ENCODE results near the gene B3GALT4. TPM values are rescaled to one million over a fixed set of nuclear protein-coding genes. Genes with fewer than 3 reads are reported as not detected.
A peak's percentile ranks its signal among the peaks of the same experiment; 100 is the strongest.

Gene B3GALT4
- total RNA-seq, 2 experiments from 2014 or later = 14.0 to 20.5 TPM

DNA sequence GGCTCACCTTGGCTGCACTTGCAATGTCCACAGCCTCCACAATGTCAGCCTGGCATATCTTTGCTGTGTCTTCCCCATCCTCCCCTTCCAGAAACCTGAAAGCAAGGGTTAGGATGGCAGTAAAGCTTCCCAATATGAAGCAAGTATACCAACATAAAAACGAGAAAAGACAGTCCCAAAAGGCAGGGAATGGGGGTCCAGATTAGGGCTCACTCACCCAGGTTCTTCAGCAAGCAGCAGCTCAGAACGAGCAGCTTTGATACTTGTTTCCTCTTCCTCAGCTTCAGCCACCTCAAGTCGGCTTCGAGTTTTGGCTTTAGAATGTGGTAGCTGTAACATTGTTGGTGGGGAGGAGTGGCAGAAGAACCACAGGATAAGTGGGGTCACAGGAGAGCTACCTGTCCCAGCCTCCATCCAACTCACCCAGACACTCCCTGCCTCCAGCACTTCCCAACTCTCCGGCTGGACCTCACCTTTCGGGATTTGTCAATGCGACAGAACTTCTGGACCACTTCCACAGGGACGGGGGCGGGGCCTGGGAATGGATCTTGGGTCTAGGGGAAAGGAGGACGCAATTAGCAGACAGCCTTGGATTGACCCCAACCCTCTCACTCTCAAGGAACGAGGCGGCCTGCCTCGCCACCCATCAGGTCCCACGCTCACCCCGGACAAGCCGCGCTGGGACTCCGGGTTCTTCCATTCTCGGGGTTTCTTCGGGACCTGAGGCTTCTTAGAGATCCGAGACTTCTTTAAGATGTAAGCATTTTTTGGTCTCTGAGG, 11.4 kb downstream of the B3GALT4 start:
- H3K36me3 Mint-ChIP-seq = peaks cover 28% of the 10 kb centered on the region
- no peak for ATAC-seq
- H3K4me3 Mint-ChIP-seq = peak overlapping the region; percentile 89
- no peak for DNase-seq
- CTCF ChIA-PET = interaction anchor here (0.8 to 6.3 kb wide), 18 partner anchors 10 to 166 kb away, joined by 3 to 58 read pairs (median 4); partner anchors contain the start of genes B3GALT4, RGL2, RPS18 and TAPBP
- peak overlapping the region; percentile 89 for H3K27ac Mint-ChIP-seq
- H3K4me1 Mint-ChIP-seq = peaks cover 42% of the 10 kb centered on the region
- H3K9me3 Mint-ChIP-seq (ENCODE audit: low read depth) = no peaks in the 10 kb centered on the region
- no peaks in the 10 kb centered on the region for H3K27me3 Mint-ChIP-seq

DNA sequence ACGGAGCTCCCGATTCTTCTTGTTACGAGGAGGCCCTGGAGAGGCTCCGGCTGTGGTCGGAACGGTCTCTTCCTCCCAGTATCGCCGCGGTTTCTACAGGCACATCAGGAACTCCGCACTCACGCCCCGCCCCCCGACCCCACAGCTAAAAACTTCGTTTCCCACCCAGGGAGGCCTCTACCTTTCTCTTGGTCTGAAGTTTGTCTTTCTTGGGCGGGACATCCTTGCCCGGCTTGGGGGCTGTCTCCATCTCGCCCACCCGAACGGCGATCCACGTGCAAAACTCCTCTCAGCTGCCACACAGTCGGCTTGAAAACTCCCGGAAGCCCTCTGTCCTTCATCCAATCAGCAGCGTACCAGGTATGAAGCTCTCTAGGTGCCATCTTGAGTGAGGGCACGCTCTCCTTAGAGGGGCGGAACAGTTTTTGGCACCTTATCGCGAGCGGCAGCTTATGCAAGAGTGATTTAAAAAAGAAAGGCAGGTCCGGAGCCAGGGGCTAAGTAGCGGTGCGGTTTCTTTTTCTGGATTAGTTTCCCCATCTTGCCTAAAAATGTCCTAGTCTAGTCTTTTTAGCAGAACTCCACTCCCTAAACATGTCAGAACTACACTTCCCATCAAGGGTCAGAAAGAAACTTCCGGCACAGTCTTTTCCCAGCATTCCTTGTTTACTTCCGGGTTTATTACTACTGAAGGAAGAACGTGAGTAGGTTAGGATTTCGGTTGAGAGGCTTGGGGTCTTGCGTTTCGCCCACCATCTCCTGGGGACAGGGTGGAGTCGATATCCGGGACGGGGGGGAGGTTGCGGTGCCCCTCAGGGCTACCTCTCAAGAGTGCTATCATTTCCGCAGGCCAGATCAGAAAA, 12.2 kb downstream of the B3GALT4 start, which contains the start of the genes PFDN6 and WDR46:
Gene PFDN6, plus strand, starts transcription at position 681 of the 863 bp plus-strand sequence. CDS start 256 bp downstream, outside the sequence.
Gene WDR46, minus strand, starts transcription at position 319 of the 863 bp plus-strand sequence. Its CDS starts 69 bp downstream, at position 250.
- Mint-ChIP-seq H3K4me3 (peak within 1 kb of the TSS; percentile 89), H3K27me3 (no peaks in the 10 kb centered on the region), H3K9me3 (ENCODE audit: low read depth) (no peaks in the 10 kb centered on the region), H3K36me3 (peaks cover 27% of the 10 kb centered on the region), H3K27ac (peak within 1 kb of the TSS; percentile 89), H3K4me1 (peaks cover 42% of the 10 kb centered on the region)
- CTCF ChIA-PET = interaction anchor here (0.8 to 6.3 kb wide), 19 partner anchors 8 to 444 kb away, joined by 3 to 58 read pairs (median 4); partner anchors contain the start of genes B3GALT4, RGL2, RPS18 and TAPBP
- ATAC-seq = peak; percentile 98
- peak; percentile 93 for DNase-seq

DNA sequence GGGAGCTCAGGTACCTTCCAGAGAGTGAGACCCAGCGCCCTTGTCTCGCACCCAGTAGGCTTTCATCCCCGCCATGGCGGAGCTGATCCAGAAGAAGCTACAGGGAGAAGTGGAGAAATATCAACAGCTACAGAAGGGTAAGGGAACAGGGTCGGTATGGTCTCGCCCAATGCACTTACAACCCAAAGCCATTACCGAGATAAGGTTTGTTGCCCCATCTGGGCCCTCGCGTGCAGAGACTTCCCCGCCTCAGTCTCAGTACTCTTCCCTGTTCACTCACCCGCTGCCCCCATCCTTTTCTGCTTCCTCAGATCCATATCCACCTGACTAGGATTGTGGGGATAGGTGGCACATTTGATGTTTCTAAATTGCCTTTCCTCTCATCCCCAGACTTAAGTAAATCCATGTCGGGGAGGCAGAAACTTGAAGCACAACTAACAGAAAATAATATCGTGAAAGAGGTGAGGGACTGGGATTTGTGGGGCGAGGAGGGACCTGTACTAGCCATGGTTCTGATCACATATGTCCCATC, 12.9 kb downstream of the B3GALT4 start:
- peak; percentile 9 for ATAC-seq
- H3K4me3 Mint-ChIP-seq = peak overlapping the region; percentile 89
- peak overlapping the region; percentile 89 for H3K27ac Mint-ChIP-seq
- peaks cover 42% of the 10 kb centered on the region for H3K4me1 Mint-ChIP-seq
- no peaks in the 10 kb centered on the region for H3K9me3 Mint-ChIP-seq (ENCODE audit: low read depth)
- H3K27me3 Mint-ChIP-seq = no peaks in the 10 kb centered on the region
- peaks cover 26% of the 10 kb centered on the region for H3K36me3 Mint-ChIP-seq
- DNase-seq = no peak
- CTCF ChIA-PET = interaction anchor here (0.8 to 6.3 kb wide), 14 partner anchors 8 to 444 kb away, joined by 3 to 58 read pairs (median 6); partner anchors contain the start of genes B3GALT4, RGL2, RPS18 and TAPBP

DNA sequence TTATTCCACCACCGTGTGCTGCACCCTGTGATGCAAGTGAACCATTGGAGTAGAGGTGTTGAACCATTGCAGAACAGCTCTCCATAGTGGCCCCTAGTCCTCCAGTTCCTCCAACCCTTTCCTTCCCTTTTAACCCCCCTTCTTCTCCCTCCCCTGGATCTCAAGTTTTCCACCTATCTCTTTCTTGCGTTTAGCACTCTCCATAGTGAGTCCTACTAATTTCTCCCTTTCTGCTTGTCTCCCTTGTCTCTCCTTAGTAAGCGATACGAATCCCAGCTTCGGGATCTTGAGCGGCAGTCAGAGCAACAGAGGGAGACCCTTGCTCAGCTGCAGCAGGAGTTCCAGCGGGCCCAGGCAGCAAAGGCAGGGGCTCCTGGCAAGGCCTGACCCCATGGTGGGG, 13.5 kb downstream of the B3GALT4 start:
- peaks cover 25% of the 10 kb centered on the region for H3K36me3 Mint-ChIP-seq
- H3K27ac Mint-ChIP-seq = peak overlapping the region; percentile 89
- peak overlapping the region; percentile 89 for H3K4me3 Mint-ChIP-seq
- CTCF ChIA-PET = interaction anchor here (2.1 to 6.3 kb wide), 3 partner anchors 9 to 54 kb away, joined by 6 to 58 read pairs (median 9); partner anchors contain the start of gene B3GALT4
- no peaks in the 10 kb centered on the region for H3K27me3 Mint-ChIP-seq
- no peak for ATAC-seq
- no peak for DNase-seq
- H3K4me1 Mint-ChIP-seq = peaks cover 42% of the 10 kb centered on the region
- no peaks in the 10 kb centered on the region for H3K9me3 Mint-ChIP-seq (ENCODE audit: low read depth)

DNA sequence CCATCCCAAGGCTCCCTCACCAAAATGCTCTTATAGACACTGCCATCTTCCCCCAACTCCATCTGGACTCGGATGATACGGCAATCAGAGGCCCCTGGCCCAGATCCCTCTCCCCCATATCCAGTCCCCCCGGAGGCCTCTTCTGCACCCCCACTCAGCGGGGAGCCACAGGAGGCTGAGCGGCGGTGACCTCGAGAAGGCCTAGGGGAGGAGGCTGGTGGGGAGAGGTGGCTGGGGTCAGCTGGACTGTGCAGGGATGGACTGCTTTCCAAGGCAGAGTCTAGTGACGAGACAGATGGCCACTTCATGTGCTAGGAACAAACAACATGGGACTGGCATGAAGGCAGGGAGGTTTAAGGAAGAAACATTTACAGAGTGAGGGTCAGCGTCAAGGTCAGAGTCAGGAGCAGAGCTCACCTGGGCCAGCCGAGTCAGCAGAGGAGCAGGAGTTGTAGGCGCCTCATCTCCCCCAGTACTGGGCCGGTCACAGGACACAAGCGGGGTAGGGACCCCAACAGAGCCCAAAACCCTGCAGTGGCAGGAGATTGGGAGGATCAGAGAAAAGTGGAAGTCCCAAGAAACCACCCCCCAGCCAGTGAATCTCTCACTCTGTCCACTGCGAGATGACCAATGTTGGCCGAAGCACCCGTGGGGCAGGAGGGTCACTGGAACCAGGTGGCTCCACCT, 16.2 kb downstream of the B3GALT4 start:
- Mint-ChIP-seq H3K27me3 (no peaks in the 10 kb centered on the region), H3K27ac (peak overlapping the region; percentile 5), H3K4me1 (peaks cover 40% of the 10 kb centered on the region), H3K9me3 (ENCODE audit: low read depth) (no peaks in the 10 kb centered on the region), H3K36me3 (peaks cover 17% of the 10 kb centered on the region), H3K4me3 (no peak overlapping the region)
- ATAC-seq = no peak
- no peak for DNase-seq
- CTCF ChIA-PET = no interaction called here

DNA sequence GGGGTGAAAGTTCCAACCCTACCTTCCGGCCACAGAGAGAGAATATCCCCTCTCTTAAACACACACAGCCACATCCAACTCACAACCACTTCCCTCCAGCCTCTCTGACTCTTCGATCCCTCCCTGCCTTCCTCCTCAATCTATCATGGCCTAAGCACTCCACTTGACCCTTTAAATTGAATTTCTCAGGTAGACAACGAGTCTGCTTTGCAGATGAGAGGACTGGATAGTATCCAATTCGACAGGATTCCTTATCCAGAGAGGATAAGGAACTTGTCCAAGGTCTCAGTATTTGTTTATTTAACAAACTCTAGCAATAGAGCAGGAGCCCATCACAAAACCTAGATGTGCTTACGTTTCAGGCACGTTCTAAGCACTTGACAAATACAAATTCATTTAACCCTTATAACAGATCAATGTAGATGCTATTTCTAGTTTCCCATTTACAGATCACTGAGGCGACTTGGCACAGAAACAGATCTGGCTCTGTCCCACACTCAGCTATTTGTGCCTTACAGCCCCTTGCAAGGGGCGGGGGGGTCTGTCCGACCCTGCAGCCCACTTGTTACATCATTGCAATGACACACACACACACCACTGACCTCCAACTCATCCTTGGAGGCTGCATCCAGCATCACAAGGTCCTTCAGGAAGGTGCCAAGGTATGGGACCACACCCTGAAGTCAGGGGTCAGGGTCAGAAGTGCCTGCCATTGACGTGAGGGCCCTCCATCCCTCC, 17.3 kb downstream of the B3GALT4 start:
- H3K4me3 Mint-ChIP-seq = no peak overlapping the region
- H3K4me1 Mint-ChIP-seq = peaks cover 34% of the 10 kb centered on the region
- peaks cover 15% of the 10 kb centered on the region for H3K36me3 Mint-ChIP-seq
- DNase-seq (no peak), ATAC-seq (no peak)
- H3K27me3 Mint-ChIP-seq = no peaks in the 10 kb centered on the region
- CTCF ChIA-PET = no interaction called here
- no peak overlapping the region for H3K27ac Mint-ChIP-seq
- H3K9me3 Mint-ChIP-seq (ENCODE audit: low read depth) = no peaks in the 10 kb centered on the region

DNA sequence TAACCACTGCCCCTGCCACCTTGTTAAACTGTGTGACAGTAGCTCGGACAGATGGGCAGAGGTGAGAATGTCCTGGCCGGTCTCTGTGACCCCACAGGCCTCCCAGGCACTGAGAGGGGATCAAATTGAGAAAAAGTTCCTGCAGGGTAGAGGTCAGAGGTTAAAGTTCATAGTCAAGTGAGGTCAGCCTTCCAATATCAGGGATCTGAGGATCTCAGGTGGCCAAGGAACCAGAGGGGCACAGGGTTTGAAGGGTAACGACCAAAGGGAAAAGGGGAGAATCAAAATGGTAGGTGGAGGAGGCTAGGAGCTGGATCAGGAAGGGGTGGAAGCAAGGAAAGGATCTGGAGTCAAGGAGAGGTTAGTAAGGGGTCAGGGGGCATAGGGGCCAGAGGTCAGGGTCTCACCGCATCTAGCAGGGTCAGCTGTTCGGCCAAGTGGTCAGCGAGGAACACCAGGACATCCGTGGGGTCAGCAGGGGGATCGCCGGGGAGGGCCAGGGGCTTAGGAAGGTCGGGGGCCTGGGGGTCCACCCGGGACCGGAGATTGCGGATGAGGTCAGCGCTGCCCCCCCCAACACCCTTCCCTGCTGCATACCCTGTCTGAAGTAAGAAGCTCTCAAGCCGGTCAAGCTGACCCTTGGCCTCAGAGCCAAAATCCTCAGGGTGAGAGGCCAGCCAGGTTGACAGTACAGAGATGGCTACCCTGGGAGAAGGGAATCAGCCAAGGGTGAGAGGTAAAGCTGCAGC, 18.9 kb downstream of the B3GALT4 start:
- peak overlapping the region; percentile 24 for H3K27ac Mint-ChIP-seq
- no peak for ATAC-seq
- H3K27me3 Mint-ChIP-seq = no peaks in the 10 kb centered on the region
- H3K4me3 Mint-ChIP-seq = no peak overlapping the region
- no peak for DNase-seq
- H3K9me3 Mint-ChIP-seq (ENCODE audit: low read depth) = no peaks in the 10 kb centered on the region
- H3K36me3 Mint-ChIP-seq = peaks cover 25% of the 10 kb centered on the region
- CTCF ChIA-PET = no interaction called here
- peaks cover 30% of the 10 kb centered on the region for H3K4me1 Mint-ChIP-seq

DNA sequence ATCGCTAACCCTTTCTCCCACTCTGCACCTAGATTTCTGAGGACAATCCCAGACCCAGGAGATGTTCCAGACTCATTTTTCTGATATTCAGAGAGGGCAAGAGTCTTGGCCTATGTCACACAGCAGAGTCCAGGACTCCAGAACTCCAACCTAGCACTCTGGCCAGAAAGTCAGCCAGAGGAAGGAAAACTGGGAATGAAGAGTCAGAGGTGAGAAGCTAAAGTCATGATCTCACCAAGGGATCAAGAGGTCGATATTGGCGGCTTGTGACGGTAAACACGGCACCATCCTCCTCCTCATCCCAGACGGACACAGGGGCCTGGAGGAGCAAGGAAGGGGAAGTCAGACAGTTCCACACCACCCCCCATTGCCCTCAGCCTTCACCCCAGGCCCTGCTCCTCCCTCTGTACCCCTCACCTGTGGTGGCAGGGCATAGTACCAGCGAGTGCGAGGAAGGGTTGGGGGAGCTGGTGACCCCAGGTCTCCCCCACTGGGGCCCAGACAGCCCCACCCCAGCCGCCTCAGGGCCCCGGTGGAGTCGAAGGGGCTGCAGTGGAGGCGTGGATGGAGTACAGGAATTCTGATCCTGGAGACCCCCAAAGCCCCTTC, 20.0 kb downstream of the B3GALT4 start:
- H3K36me3 Mint-ChIP-seq = peaks cover 29% of the 10 kb centered on the region
- H3K27me3 Mint-ChIP-seq = no peaks in the 10 kb centered on the region
- H3K4me3 Mint-ChIP-seq = no peak overlapping the region
- CTCF ChIA-PET = interaction anchor here (0.7 to 5.4 kb wide), 5 partner anchors 8 to 48 kb away, joined by 3 to 37 read pairs (median 7); partner anchors contain the start of genes PFDN6, TAPBP and WDR46
- no peak overlapping the region for H3K27ac Mint-ChIP-seq
- ATAC-seq = no peak
- H3K4me1 Mint-ChIP-seq = peaks cover 30% of the 10 kb centered on the region
- DNase-seq = no peak
- no peaks in the 10 kb centered on the region for H3K9me3 Mint-ChIP-seq (ENCODE audit: low read depth)

DNA sequence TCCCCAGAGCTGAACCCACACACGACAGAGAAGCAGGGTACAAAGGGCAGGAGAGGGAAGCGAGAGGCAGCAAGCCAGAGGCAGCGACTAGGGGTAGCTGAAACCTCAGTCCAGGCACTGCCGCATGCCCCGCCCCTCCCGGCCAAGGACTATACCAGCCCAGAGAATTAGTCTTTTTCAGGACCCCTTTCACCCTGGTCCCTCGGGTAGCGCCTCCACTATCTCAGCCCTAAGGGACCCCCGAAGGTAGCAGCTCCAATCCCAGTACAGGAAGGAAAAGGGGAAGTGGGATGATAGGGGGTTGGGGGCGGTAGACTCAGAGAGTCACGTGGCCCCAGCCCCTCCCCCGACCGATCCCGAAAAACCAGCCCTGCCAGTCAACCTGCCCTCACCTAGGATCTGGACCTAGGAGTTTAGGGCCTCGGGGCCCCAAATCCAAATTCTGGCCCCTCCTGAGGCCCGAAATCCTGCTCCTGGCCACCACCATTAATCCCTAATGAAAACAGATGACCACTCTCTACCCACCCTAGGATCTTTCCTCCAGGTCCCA, 20.6 kb downstream of the B3GALT4 start:
- peak overlapping the region; percentile 28 for H3K27ac Mint-ChIP-seq
- H3K36me3 Mint-ChIP-seq = peaks cover 28% of the 10 kb centered on the region
- H3K4me3 Mint-ChIP-seq = peak overlapping the region; percentile 90
- H3K9me3 Mint-ChIP-seq (ENCODE audit: low read depth) = no peaks in the 10 kb centered on the region
- ATAC-seq (no peak), DNase-seq (no peak)
- CTCF ChIA-PET = interaction anchor here (0.6 to 5.4 kb wide), 9 partner anchors 8 to 326 kb away, joined by 3 to 37 read pairs (median 3); partner anchors contain the start of genes B3GALT4, PFDN6, TAPBP and WDR46
- H3K27me3 Mint-ChIP-seq = no peaks in the 10 kb centered on the region
- H3K4me1 Mint-ChIP-seq = peaks cover 30% of the 10 kb centered on the region

DNA sequence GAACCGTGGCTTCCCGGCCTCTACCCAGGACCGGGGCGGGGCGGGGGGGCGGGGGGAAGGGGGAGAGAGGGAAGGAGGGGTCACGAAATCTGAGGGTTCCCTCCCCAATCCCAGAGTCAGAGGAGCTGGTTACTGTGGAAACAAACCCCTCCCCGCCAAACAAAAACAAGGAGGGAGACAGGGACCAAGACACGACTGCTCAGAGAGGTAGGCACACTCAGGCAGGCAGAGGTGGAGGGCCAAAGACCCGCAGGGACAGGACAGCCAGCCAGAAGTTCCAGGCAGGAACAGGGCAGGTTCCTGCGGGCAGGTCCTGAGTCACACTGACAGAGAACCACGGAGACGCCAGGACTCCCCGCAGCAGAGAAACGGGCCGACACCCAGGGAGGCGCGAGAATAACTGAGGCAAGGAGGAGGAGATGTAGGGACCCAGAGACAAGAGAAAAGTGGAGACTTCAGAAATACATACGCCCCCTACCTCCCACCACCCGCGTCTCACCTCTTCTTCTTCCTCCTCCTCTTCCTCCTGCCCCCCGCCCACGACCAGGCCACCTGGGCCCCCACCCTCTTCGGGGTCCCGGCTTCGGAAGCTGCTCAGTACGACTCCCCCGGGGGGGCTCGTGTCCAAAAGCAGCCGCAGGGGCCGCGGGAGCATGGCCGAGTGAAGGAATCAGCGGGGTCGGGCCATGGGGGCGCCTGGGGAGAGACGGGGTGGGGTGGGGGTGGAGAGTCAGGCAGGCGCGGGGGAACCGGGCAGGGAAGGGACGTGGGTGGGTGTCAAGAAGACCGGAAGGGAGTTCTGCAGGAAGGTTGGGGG, 21.2 kb downstream of the B3GALT4 start:
- H3K27ac Mint-ChIP-seq = peak overlapping the region; percentile 99
- H3K27me3 Mint-ChIP-seq = no peaks in the 10 kb centered on the region
- ATAC-seq = peak; percentile 38
- H3K4me3 Mint-ChIP-seq = peak overlapping the region; percentile 90
- H3K9me3 Mint-ChIP-seq (ENCODE audit: low read depth) = no peaks in the 10 kb centered on the region
- DNase-seq = peak; percentile 79
- peaks cover 27% of the 10 kb centered on the region for H3K36me3 Mint-ChIP-seq
- H3K4me1 Mint-ChIP-seq = peaks cover 30% of the 10 kb centered on the region
- CTCF ChIA-PET = interaction anchor here (0.6 to 5.4 kb wide), 15 partner anchors 9 to 325 kb away, joined by 3 to 37 read pairs (median 7); partner anchors contain the start of genes B3GALT4, PFDN6, RPS18 and TAPBP

Data from activated CD8-positive, alpha-beta memory T cell treated with anti-CD3 and anti-CD28 coated beads, Interleukin-2, amount 10 ng/mL, durations not matched to agents 7 days and 5 days (primary cell).